Gastrocnemius medialis (tissue), 4 donors: ENCODE results near the gene PIK3R1. TPM values are rescaled to one million over a fixed set of nuclear protein-coding genes. Genes with fewer than 3 reads are reported as not detected.

ENCODE experiments used
- ATAC-seq, 2 donors: fragments of 150-250 bp; one replicate each; pipeline ENCODE4 v1.9.1; 2016
- DNase-seq, 2 donors: peaks; one replicate each; pipeline ENCODE4 v3.0.0-alpha.2; 2019
- H3K27ac ChIP-seq, 4 donors: fragments of 200-600 bp; sonication (generic); 1 replicate in 1 of 4; 2 replicates in 3 of 4; pipeline ENCODE4 v1.5.1; 2016 to 2018; ENCODE audit warnings: mild to moderate bottlenecking in 2 of 4, moderate library complexity in 1 of 4
- H3K27me3 ChIP-seq, 3 donors: fragments of 200-600 bp; sonication (generic) in 2 of 3; 1 replicate in 1 of 3; 2 replicates in 2 of 3; pipeline versions ENCODE4 v1.5.1 to v1.6.0; 2016 to 2019; ENCODE audit warnings: mild to moderate bottlenecking in 1 of 3, moderate library complexity in 1 of 3
- H3K36me3 ChIP-seq, 2 donors: fragments of 200-600 bp; sonication (generic) in 1 of 2; one replicate each; pipeline ENCODE4 v1.5.1; 2017 to 2018
- H3K4me1 ChIP-seq, 2 donors: fragments of 200-600 bp; sonication (generic) in 1 of 2; one replicate each; pipeline ENCODE4 v1.5.1; 2016 to 2017; ENCODE audit warnings: mild to moderate bottlenecking in 2 of 2
- H3K4me3 ChIP-seq, 4 donors: fragments of 200-600 bp; sonication (generic) in 3 of 4; 1 replicate in 1 of 4; 2 replicates in 3 of 4; pipeline ENCODE4 v1.5.1; 2016 to 2019; ENCODE audit warnings: mild to moderate bottlenecking in 2 of 4
- H3K9me3 ChIP-seq, 3 donors: fragments of 200-600 bp; sonication (generic) in 2 of 3; 1 replicate in 1 of 3; 2 replicates in 2 of 3; pipeline ENCODE4 v1.5.1; 2016 to 2019
- POLR2A ChIP-seq, 2 donors: fragments of 450-650 bp; IDR thresholded peaks; one replicate each; pipeline ENCODE4 v1.6.1; 2017; ENCODE audit warnings: antibody characterized with exemption in 2 of 2, mild to moderate bottlenecking in 2 of 2, moderate library complexity in 2 of 2
- in situ Hi-C, 4 donors: fragments of 200-750 bp; cut with MboI; loops; one replicate each; pipeline versions ENCODE4 v1.15.0 to v1.8.0; 2017; ENCODE audit warnings: low sequenced_read_pairs in 4 of 4
- intact Hi-C: fragments of 100-400 bp; cut with DNase I; formaldehyde crosslinking; loops from one replicate; pipeline ENCODE4 v1.15.1; 2023; ENCODE audit warnings: low total_unique reads
- total RNA-seq, 4 donors: library from RNA; depleted of rRNA; stranded (reverse); fragments of >200 nt; gene quantifications; one replicate each; pipeline versions ENCODE4 v1.1.0 to v1.2.3, GENCODE V29; 2016
- TF ChIP-seq, protein P1 (sequence below), 5 experiments: fragments of 450-650 bp in 3 of 5; fragments of 200-600 bp in 2 of 5; sonication (generic) in 2 of 5; IDR thresholded peaks in 4 of 5; conservative IDR thresholded peaks in 1 of 5; 1 replicate in 4 of 5; 2 replicates in 1 of 5; pipeline ENCODE4 v1.5.1; 2016 to 2019; ENCODE audit warnings: antibody characterized with exemption in 5 of 5, mild to moderate bottlenecking in 3 of 5, moderate library complexity in 3 of 5

The PIK3R1 gene
- total RNA-seq, 4 donors from 2014 or later, result 87.2 to 129 (median 100) TPM

DNA sequence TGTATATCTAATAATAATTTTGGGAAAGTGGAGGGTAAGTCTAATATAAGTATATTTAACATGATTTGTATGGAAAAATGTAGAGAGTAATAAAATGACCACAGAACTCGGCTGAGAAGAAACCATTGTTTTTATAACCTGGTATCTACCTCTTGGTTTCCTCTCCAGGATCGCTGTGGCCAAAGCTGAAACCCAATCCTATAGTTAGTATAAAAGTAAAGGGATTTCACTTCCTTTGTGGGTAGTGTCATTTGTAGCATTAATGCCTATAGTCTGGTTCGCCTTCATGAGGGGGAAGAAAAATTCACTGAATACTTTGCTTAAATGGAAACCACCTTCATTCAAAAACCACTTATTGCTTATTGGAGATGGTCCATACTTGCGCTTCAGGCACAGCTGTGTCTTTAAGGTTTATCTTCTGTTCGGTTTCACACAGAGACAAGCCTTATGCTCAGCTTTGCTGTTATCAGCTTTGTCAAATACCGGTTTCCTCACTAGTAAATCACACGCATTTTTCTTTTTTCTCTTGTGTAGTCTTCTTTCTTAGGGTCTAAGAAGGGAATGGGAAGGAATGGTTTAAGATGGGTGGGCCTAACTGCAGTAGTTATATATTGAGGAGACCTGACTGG, 12.1 kb downstream of the PIK3R1 start:
- Histone ChIP-seq H3K4me3 (no peak overlapping the region), H3K4me1 (peaks cover 71 to 86% of the 10 kb centered on the region in 2 donors), H3K27ac (no peak overlapping the region), H3K9me3 (no peaks in the 10 kb centered on the region), H3K27me3 (no peaks in the 10 kb centered on the region), H3K36me3 (peaks cover 0 to 29% of the 10 kb centered on the region in 2 donors)
- TF ChIP-seq, protein P1, sequence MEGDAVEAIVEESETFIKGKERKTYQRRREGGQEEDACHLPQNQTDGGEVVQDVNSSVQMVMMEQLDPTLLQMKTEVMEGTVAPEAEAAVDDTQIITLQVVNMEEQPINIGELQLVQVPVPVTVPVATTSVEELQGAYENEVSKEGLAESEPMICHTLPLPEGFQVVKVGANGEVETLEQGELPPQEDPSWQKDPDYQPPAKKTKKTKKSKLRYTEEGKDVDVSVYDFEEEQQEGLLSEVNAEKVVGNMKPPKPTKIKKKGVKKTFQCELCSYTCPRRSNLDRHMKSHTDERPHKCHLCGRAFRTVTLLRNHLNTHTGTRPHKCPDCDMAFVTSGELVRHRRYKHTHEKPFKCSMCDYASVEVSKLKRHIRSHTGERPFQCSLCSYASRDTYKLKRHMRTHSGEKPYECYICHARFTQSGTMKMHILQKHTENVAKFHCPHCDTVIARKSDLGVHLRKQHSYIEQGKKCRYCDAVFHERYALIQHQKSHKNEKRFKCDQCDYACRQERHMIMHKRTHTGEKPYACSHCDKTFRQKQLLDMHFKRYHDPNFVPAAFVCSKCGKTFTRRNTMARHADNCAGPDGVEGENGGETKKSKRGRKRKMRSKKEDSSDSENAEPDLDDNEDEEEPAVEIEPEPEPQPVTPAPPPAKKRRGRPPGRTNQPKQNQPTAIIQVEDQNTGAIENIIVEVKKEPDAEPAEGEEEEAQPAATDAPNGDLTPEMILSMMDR (IDR thresholded peaks at IDR 0.05 in 4 of 5, conservative IDR thresholded peaks at IDR 0.05 in 1 of 5), result no peak
- no peak for TF ChIP-seq POLR2A (IDR thresholded peaks at IDR 0.05)
- DNase-seq (no peak), ATAC-seq (no peak)
- in situ Hi-C loops, result no loop called here
- intact Hi-C loops, result no loop called here

DNA sequence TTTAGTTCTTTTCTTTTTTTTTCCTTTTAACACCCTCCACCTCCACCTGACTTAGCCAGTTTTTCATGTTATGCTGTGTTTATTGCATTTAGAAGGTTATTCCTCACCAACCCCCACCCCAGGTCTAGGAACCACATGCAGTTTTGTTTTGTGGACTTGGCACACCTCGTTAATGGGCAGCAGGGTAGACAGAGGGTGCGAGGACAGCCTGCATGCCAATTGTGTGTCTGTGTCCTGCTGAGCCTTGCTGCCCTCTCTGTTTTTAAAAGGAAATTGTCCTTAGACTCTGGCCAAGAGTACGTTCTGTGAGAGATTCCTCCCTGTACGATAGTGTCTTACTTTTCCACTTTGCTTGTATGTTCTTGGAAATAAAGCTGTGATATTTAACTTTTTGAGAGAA, 13.9 kb downstream of the PIK3R1 start:
- no peaks in the 10 kb centered on the region for H3K27me3 ChIP-seq
- H3K4me1 ChIP-seq, result peaks cover 70 to 91% of the 10 kb centered on the region in 2 donors
- H3K9me3 ChIP-seq, result no peaks in the 10 kb centered on the region
- intact Hi-C loops (no loop called here), in situ Hi-C loops (no loop called here)
- H3K27ac ChIP-seq, result no peak overlapping the region
- peaks cover 0 to 29% of the 10 kb centered on the region in 2 donors for H3K36me3 ChIP-seq
- no peak for DNase-seq
- TF ChIP-seq, protein P1 (IDR thresholded peaks at IDR 0.05 in 4 of 5, conservative IDR thresholded peaks at IDR 0.05 in 1 of 5), result no peak
- no peak for TF ChIP-seq POLR2A (IDR thresholded peaks at IDR 0.05)
- ATAC-seq, result no peak
- no peak overlapping the region for H3K4me3 ChIP-seq

DNA sequence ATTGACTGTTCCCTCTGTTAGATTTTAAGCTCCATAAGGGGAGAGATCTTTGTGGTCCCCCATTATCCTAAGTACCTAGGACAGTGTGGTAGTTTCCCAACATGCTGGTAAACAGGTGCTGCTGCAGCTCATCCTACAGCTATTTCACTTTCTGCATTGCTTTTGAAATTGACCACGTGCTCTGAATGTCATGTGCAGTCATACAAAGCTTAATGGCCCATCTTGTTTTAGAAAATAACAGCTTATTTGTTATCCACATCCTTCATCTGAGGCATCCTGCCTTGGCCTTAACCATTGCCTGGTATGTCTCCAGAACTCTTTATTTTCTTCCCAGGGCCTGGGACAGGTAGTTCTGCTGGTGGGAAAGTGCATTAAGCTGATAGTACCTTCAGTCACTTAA, 14.7 kb downstream of the PIK3R1 start:
- TF ChIP-seq, protein P1 (IDR thresholded peaks at IDR 0.05 in 4 of 5, conservative IDR thresholded peaks at IDR 0.05 in 1 of 5), result no peak
- no peak for TF ChIP-seq POLR2A (IDR thresholded peaks at IDR 0.05)
- Histone ChIP-seq H3K9me3 (no peaks in the 10 kb centered on the region), H3K4me1 (peaks cover 61 to 87% of the 10 kb centered on the region in 2 donors), H3K27ac (no peak overlapping the region), H3K27me3 (no peaks in the 10 kb centered on the region), H3K4me3 (no peak overlapping the region), H3K36me3 (peaks cover 0 to 29% of the 10 kb centered on the region in 2 donors)
- in situ Hi-C loops (no loop called here), intact Hi-C loops (no loop called here)
- DNase-seq (no peak), ATAC-seq (no peak)

DNA sequence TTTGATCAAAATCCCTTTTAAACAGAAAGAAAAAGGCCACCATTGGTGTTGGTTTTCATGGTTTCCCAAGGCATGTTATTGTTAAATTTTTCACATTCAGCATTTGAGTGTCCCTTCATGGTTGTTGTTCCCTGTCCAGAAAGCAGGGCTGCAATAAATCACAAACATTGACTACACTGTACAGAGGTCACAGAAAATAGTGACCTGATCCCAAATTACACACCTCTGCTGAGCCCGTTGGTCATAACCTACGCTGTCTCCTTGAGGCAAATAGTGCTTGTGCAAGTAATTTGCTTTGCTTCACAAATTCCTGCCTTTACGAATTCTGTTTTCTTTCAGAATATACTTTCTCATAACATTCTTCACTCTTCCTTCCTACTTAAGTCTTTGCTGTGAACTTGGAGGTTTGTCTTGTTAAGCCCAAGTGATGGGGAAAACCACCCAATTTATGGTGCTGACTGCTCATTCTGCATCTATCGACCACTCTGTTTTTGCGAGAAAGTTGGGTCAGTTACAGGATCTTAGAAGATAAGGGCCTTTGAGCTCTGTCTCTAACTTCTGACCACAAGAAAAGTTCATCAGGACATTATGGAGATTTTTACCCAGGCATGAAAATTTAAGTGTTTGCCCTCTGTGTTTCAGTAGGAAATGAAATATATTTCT, 16.0 kb downstream of the PIK3R1 start:
- H3K27ac ChIP-seq, result no peak overlapping the region
- TF ChIP-seq POLR2A (IDR thresholded peaks at IDR 0.05), result no peak
- TF ChIP-seq, protein P1 (IDR thresholded peaks at IDR 0.05 in 4 of 5, conservative IDR thresholded peaks at IDR 0.05 in 1 of 5), result no peak
- intact Hi-C loops (no loop called here), in situ Hi-C loops (no loop called here)
- peaks cover 0 to 21% of the 10 kb centered on the region in 2 donors for H3K36me3 ChIP-seq
- DNase-seq (no peak), ATAC-seq (no peak)
- no peaks in the 10 kb centered on the region for H3K9me3 ChIP-seq
- no peaks in the 10 kb centered on the region for H3K27me3 ChIP-seq
- peaks cover 57 to 88% of the 10 kb centered on the region in 2 donors for H3K4me1 ChIP-seq
- H3K4me3 ChIP-seq, result no peak overlapping the region
